Gastroesophageal sphincter (tissue), 4 donors: ENCODE data around the gene PARD6B. TPM values are rescaled to one million over a fixed set of nuclear protein-coding genes. Genes with fewer than 3 reads are reported as not detected.

Experiments
- ATAC-seq: fragments of 150-250 bp; one replicate; pipeline ENCODE4 v1.9.1; 2016; ENCODE audit warnings: mild to moderate bottlenecking, moderate library complexity
- H3K27ac ChIP-seq, 4 donors: fragments of 200-600 bp; sonication (generic) in 3 of 4; 1 replicate in 3 of 4; 2 replicates in 1 of 4; pipeline ENCODE4 v1.5.1; 2016 to 2019
- H3K27me3 ChIP-seq: fragments of 200-600 bp; sonication (generic); one replicate; pipeline ENCODE4 v1.5.1; 2019
- H3K36me3 ChIP-seq, 2 donors: fragments of 200-600 bp; sonication (generic); one replicate each; pipeline ENCODE4 v1.5.1; 2019; ENCODE audit warnings: control low read depth in 1 of 2
- H3K4me1 ChIP-seq, 3 donors: fragments of 200-600 bp; sonication (generic); 1 replicate in 2 of 3; 2 replicates in 1 of 3; pipeline ENCODE4 v1.5.1; 2016 to 2019; ENCODE audit warnings: control low read depth in 2 of 3
- H3K4me3 ChIP-seq, 2 donors: fragments of 200-600 bp; sonication (generic); one replicate each; pipeline ENCODE4 v1.5.1; 2019; ENCODE audit warnings: mild to moderate bottlenecking in 1 of 2, moderate library complexity in 1 of 2
- H3K9me3 ChIP-seq, 3 donors: fragments of 200-600 bp; sonication (generic); one replicate each; pipeline ENCODE4 v1.5.1; 2017 to 2019; ENCODE audit warnings: control low read depth in 2 of 3
- CTCF ChIP-seq, 4 experiments: fragments of 200-600 bp in 2 of 4; fragments of 450-650 bp in 2 of 4; sonication (generic) in 1 of 4; IDR thresholded peaks; one replicate each; pipeline ENCODE4 v1.5.1; 2017 to 2019; ENCODE audit warnings: antibody characterized with exemption in 4 of 4, mild to moderate bottlenecking in 2 of 4, moderate library complexity in 2 of 4
- EP300 ChIP-seq: sonication (generic); formaldehyde crosslinking; IDR thresholded peaks from one replicate; pipeline ENCODE4 v1.6.1; 2017; ENCODE audit warnings: antibody characterized with exemption, mild to moderate bottlenecking
- POLR2A ChIP-seq, 2 donors: fragments of 450-650 bp; IDR thresholded peaks; one replicate each; pipeline ENCODE4 v1.6.1; 2017; ENCODE audit warnings: antibody characterized with exemption in 2 of 2, mild to moderate bottlenecking in 2 of 2, moderate library complexity in 1 of 2
- POLR2AphosphoS5 ChIP-seq: sonication (generic); formaldehyde crosslinking; IDR thresholded peaks from one replicate; pipeline ENCODE4 v1.6.1; 2017; ENCODE audit warnings: antibody characterized with exemption
- WGBS, 2 donors: methylation state at CpG; one replicate each; pipeline ENCODE4 v1.1.5; 2018; ENCODE audit warnings: low coverage in 1 of 2; 5-methylcytosine and 5-hydroxymethylcytosine counted together
- total RNA-seq, 4 donors: library from RNA; depleted of rRNA; stranded (reverse); fragments of >200 nt; gene quantifications; one replicate each; pipeline ENCODE4 v1.1.0, GENCODE V29; 2016

The PARD6B gene
- total RNA-seq, 4 donors from 2014 or later = 2.4 to 3.8 (median 2.8) TPM

GRCh38 chr20:50746138-50746940 is 15.0 kb downstream of the PARD6B start:
- peaks cover 0 to 53% (median 6%) of the 10 kb centered on the region in 3 donors for H3K4me1 ChIP-seq

GRCh38 chr20:50747275-50747674 is 15.9 kb downstream of the PARD6B start:
- Histone ChIP-seq H3K27me3 (no peaks in the 10 kb centered on the region), H3K4me3 (no peak overlapping the region), H3K9me3 (no peaks in the 10 kb centered on the region), H3K27ac (no peak overlapping the region), H3K36me3 (no peaks in the 10 kb centered on the region), H3K4me1 (peaks cover 0 to 52% (median 6%) of the 10 kb centered on the region in 3 donors)
- whole genome bisulfite sequencing, 2 donors = 87 to 92% methylated on average over 2 of the region's 2 CpGs
- TF ChIP-seq POLR2AphosphoS5 (no peak), CTCF (IDR thresholded peaks at IDR 0.05) (no peak), EP300 (no peak), POLR2A (IDR thresholded peaks at IDR 0.05) (no peak)
- ATAC-seq = no peak

More at GRCh38 chr20:50746138-50746940, 15.0 kb downstream of the PARD6B start:
- no peak for TF ChIP-seq POLR2A (IDR thresholded peaks at IDR 0.05)
- TF ChIP-seq POLR2AphosphoS5 = no peak
- no peak for TF ChIP-seq CTCF (IDR thresholded peaks at IDR 0.05)
- no peak for TF ChIP-seq EP300
- H3K9me3 ChIP-seq = no peaks in the 10 kb centered on the region
- peaks cover 0 to under 1% of the 10 kb centered on the region in 2 donors for H3K36me3 ChIP-seq
- WGBS, 2 donors = 56 to 67% methylated on average over 3 of the region's 3 CpGs
- no peak overlapping the region for H3K4me3 ChIP-seq
- H3K27me3 ChIP-seq = no peaks in the 10 kb centered on the region
- ATAC-seq = no peak
- H3K27ac ChIP-seq = peak overlapping the region in 2 of 4 donors; percentile 83 to 85

GRCh38 chr20:50750145-50750671 is 18.8 kb downstream of the PARD6B start:
- ATAC-seq = no peak
- Histone ChIP-seq H3K9me3 (no peaks in the 10 kb centered on the region), H3K27me3 (no peaks in the 10 kb centered on the region), H3K27ac (no peak overlapping the region), H3K4me1 (peaks cover 0 to 23% (median 0%) of the 10 kb centered on the region in 3 donors), H3K4me3 (no peak overlapping the region), H3K36me3 (no peaks in the 10 kb centered on the region)
- WGBS, 2 donors = 70 to 78% methylated on average over 5 to 8 of the region's 8 CpGs
- no peak for TF ChIP-seq POLR2A (IDR thresholded peaks at IDR 0.05)
- TF ChIP-seq EP300 = no peak
- no peak for TF ChIP-seq CTCF (IDR thresholded peaks at IDR 0.05)
- no peak for TF ChIP-seq POLR2AphosphoS5

- Histone ChIP-seq H3K27me3 (no peaks in the 10 kb centered on the region), H3K36me3 (no peaks in the 10 kb centered on the region), H3K9me3 (no peaks in the 10 kb centered on the region), H3K27ac (no peak overlapping the region), H3K4me1 (peaks cover 0 to under 1% (median 0%) of the 10 kb centered on the region in 3 donors), H3K4me3 (no peak overlapping the region)
- no peak for TF ChIP-seq CTCF (IDR thresholded peaks at IDR 0.05)
- no peak for TF ChIP-seq POLR2AphosphoS5
- TF ChIP-seq EP300 = no peak
- no peak for TF ChIP-seq POLR2A (IDR thresholded peaks at IDR 0.05)
- ATAC-seq = no peak
- 81 to 94% methylated on average over 3 of the region's 3 CpGs for WGBS, 2 donors
These were observed 21.8 kb downstream of the PARD6B start for GRCh38 chr20:50753152-50753551.
